Tibial nerve (tissue), 4 donors: ENCODE results near the gene DOCK9. TPM values are rescaled to one million over a fixed set of nuclear protein-coding genes. Genes with fewer than 3 reads are reported as not detected.
A peak's percentile ranks its signal among the peaks of the same experiment; 100 is the strongest.

Source experiments
- DNase-seq, 2 donors: peaks; one replicate each; pipeline ENCODE4 v3.0.0-alpha.2; 2019; ENCODE audit warnings: low spot score in 2 of 2
- H3K27ac ChIP-seq, 4 donors: fragments of 200-600 bp; sonication (generic) in 3 of 4; one replicate each; pipeline ENCODE4 v1.5.1; 2017 to 2019; ENCODE audit warnings: mild to moderate bottlenecking in 1 of 4
- H3K27me3 ChIP-seq, 2 donors: fragments of 200-600 bp; sonication (generic) in 1 of 2; one replicate each; pipeline versions ENCODE4 v1.5.1 to v1.6.0; 2017 to 2019
- H3K36me3 ChIP-seq, 3 donors: fragments of 200-600 bp; sonication (generic); one replicate each; pipeline ENCODE4 v1.5.1; 2018 to 2019
- H3K4me1 ChIP-seq, 4 donors: fragments of 200-600 bp; sonication (generic) in 3 of 4; one replicate each; pipeline ENCODE4 v1.5.1; 2017 to 2019
- H3K4me3 ChIP-seq, 4 donors: fragments of 200-600 bp; sonication (generic) in 3 of 4; one replicate each; pipeline ENCODE4 v1.5.1; 2017 to 2019; ENCODE audit warnings: mild to moderate bottlenecking in 1 of 4, moderate library complexity in 1 of 4
- H3K9me3 ChIP-seq, 4 donors: fragments of 200-600 bp; sonication (generic) in 3 of 4; one replicate each; pipeline ENCODE4 v1.5.1; 2017 to 2019
- CTCF ChIP-seq, 5 experiments: fragments of 200-600 bp in 3 of 5; fragments of 450-650 bp in 2 of 5; sonication (generic) in 3 of 5; IDR thresholded peaks; one replicate each; pipeline ENCODE4 v1.5.1; 2016 to 2019; ENCODE audit warnings: antibody characterized with exemption in 5 of 5, mild to moderate bottlenecking in 3 of 5, moderate library complexity in 2 of 5
- EP300 ChIP-seq, 2 donors: sonication (generic); formaldehyde crosslinking; IDR thresholded peaks; one replicate each; pipeline ENCODE4 v1.6.1; 2017; ENCODE audit warnings: antibody characterized with exemption in 2 of 2, mild to moderate bottlenecking in 1 of 2
- POLR2A ChIP-seq, 2 donors: fragments of 450-650 bp; IDR thresholded peaks; one replicate each; pipeline ENCODE4 v1.6.1; 2017; ENCODE audit warnings: antibody characterized with exemption in 2 of 2, mild to moderate bottlenecking in 2 of 2, moderate library complexity in 2 of 2
- WGBS, 2 donors: methylation state at CpG; one replicate each; pipeline ENCODE4 v1.1.5; 2018; 5-methylcytosine and 5-hydroxymethylcytosine counted together
- total RNA-seq, 4 donors: library from RNA; depleted of rRNA; stranded (reverse); fragments of >200 nt; gene quantifications; one replicate each; pipeline ENCODE4 v1.1.0, GENCODE V29; 2016

DOCK9 gene
- total RNA-seq, 4 donors from 2014 or later = 147 to 258 (median 243) TPM

GRCh38 chr13:98970330-98970729 lies 7.5 kb downstream of the DOCK9 start:
- no peak overlapping the region for H3K4me3 ChIP-seq
- no peaks in the 10 kb centered on the region for H3K27me3 ChIP-seq
- peak overlapping the region in 3 of 4 donors; percentile 7 to 20 (median 9) for H3K27ac ChIP-seq
- 60 to 67% methylated on average over 5 of the region's 5 CpGs for whole genome bisulfite sequencing, 2 donors
- DNase-seq = no peak
- no peaks in the 10 kb centered on the region for H3K9me3 ChIP-seq
- TF ChIP-seq EP300 (IDR thresholded peaks at IDR 0.05) (no peak), POLR2A (IDR thresholded peaks at IDR 0.05) (no peak), CTCF (IDR thresholded peaks at IDR 0.05) (no peak)
- H3K4me1 ChIP-seq = peaks cover 0 to 85% (median 0%) of the 10 kb centered on the region in 4 donors
- no peaks in the 10 kb centered on the region for H3K36me3 ChIP-seq

- H3K4me1 ChIP-seq = peaks cover 0 to 89% (median 2%) of the 10 kb centered on the region in 4 donors
- H3K27me3 ChIP-seq = no peaks in the 10 kb centered on the region
These were observed 10.4 kb downstream of the DOCK9 start for GRCh38 chr13:98967491-98967890.

GRCh38 chr13:98966019-98966418 lies 11.8 kb downstream of the DOCK9 start:
- Histone ChIP-seq H3K27me3 (no peaks in the 10 kb centered on the region), H3K36me3 (no peaks in the 10 kb centered on the region), H3K27ac (peak overlapping the region in 1 of 4 donors; percentile 42), H3K9me3 (no peaks in the 10 kb centered on the region), H3K4me1 (peaks cover 0 to 89% (median 2%) of the 10 kb centered on the region in 4 donors), H3K4me3 (no peak overlapping the region)
- 77 to 79% methylated on average over 11 of the region's 11 CpGs for WGBS, 2 donors
- DNase-seq = no peak
- TF ChIP-seq CTCF (IDR thresholded peaks at IDR 0.05) = no peak
- no peak for TF ChIP-seq EP300 (IDR thresholded peaks at IDR 0.05)
- TF ChIP-seq POLR2A (IDR thresholded peaks at IDR 0.05) = no peak

More at GRCh38 chr13:98967491-98967890, 10.4 kb downstream of the DOCK9 start:
- peak overlapping the region in 1 of 4 donors; percentile 31 for H3K27ac ChIP-seq
- no peaks in the 10 kb centered on the region for H3K36me3 ChIP-seq
- no peaks in the 10 kb centered on the region for H3K9me3 ChIP-seq
- WGBS, 2 donors = 72 to 78% methylated on average over 4 of the region's 4 CpGs
- TF ChIP-seq CTCF (IDR thresholded peaks at IDR 0.05) = no peak
- TF ChIP-seq EP300 (IDR thresholded peaks at IDR 0.05) = no peak
- no peak for TF ChIP-seq POLR2A (IDR thresholded peaks at IDR 0.05)
- no peak overlapping the region for H3K4me3 ChIP-seq
- DNase-seq = no peak

- Histone ChIP-seq H3K4me3 (no peak overlapping the region), H3K9me3 (no peaks in the 10 kb centered on the region), H3K4me1 (peaks cover 0 to 89% (median 2%) of the 10 kb centered on the region in 4 donors), H3K27me3 (no peaks in the 10 kb centered on the region), H3K36me3 (no peaks in the 10 kb centered on the region), H3K27ac (no peak overlapping the region)
- TF ChIP-seq CTCF (IDR thresholded peaks at IDR 0.05) (no peak), POLR2A (IDR thresholded peaks at IDR 0.05) (no peak), EP300 (IDR thresholded peaks at IDR 0.05) (no peak)
- no peak for DNase-seq
- WGBS, 2 donors = 64 to 75% methylated on average over 2 of the region's 2 CpGs
These were observed 12.5 kb downstream of the DOCK9 start for GRCh38 chr13:98965325-98965724.

GRCh38 chr13:98963917-98964316 lies 13.9 kb downstream of the DOCK9 start:
- DNase-seq = no peak
- Histone ChIP-seq H3K27ac (peak overlapping the region in 1 of 4 donors; percentile 67), H3K9me3 (no peaks in the 10 kb centered on the region), H3K36me3 (no peaks in the 10 kb centered on the region), H3K27me3 (no peaks in the 10 kb centered on the region), H3K4me1 (peaks cover 0 to 92% (median 5%) of the 10 kb centered on the region in 4 donors), H3K4me3 (no peak overlapping the region)
- TF ChIP-seq EP300 (IDR thresholded peaks at IDR 0.05) = no peak
- WGBS, 2 donors = 71 to 81% methylated on average over 2 of the region's 2 CpGs
